ENCODE data around the gene ABHD1. TPM values are rescaled to one million over a fixed set of nuclear protein-coding genes. Genes with fewer than 3 reads are reported as not detected.
"Not testable (repeated sequence)": the region's sequence is repeated elsewhere in the genome, so short reads cannot be mapped to it uniquely, and the experiment has no call there.

ABHD1 gene
- 1.1 and 1.5 TPM in 2 replicates for total RNA-seq (2014; rRNA removed; shearing (Covaris generic))
- polyA plus RNA-seq (2015; cell fraction: cytosol; rRNA removed), result 0.21 and 0.54 TPM in 2 replicates
- 5.7 and 14.0 TPM in 2 replicates for polyA plus RNA-seq (2015; cell fraction: nucleus; rRNA removed)

DNA sequence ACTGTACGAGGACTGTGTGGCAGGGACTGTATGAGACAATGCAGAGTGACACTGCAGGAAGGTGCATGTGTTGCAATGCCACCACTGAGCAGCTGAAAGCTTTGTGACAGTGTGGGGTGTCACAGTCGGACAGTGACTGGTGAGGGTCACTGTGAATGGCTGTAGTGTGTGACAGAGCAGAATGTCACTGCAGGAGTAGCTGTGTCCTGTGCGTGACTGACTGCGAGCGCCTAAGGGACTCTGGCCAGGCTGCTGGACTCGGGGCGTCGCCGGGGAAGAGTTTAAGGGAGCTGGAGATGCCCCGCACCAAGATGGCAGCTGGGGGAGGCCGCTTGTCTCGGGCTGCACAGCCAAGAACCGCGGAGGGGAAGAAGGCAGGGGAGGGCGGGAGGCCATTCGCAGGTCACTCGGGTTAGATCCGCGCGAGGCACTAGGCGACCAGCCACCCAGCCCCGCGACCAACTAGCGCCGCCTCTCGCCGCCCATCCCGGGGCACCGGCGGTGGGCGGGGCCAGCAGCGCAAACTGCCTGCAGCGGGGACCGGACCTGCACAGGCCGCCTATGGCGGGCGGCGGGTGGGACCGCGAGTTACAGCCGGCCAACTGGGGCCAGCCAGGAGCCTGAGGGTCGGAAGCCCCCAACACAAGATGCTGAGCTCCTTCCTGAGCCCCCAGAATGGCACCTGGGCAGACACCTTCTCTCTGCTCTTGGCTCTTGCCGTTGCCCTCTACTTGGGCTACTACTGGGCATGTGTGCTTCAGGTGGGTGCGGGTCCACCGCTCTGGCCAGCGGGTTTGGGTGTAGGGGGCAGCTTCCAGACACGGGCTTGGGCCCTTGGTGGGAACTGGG lies at the start of gene ABHD1:
Gene ABHD1, plus strand, starts transcription at position 514 of the 849 bp plus-strand sequence. Its CDS starts 134 bp downstream, at position 648.
- DNase-seq (ENCODE audit: low read depth, low spot score), result peak; percentile 30
- in situ Hi-C loops (cut with HindIII; ENCODE audit: low pct_unique_long_range_greater_than_20kb, low sequenced_read_pairs), result no loop called here

DNA sequence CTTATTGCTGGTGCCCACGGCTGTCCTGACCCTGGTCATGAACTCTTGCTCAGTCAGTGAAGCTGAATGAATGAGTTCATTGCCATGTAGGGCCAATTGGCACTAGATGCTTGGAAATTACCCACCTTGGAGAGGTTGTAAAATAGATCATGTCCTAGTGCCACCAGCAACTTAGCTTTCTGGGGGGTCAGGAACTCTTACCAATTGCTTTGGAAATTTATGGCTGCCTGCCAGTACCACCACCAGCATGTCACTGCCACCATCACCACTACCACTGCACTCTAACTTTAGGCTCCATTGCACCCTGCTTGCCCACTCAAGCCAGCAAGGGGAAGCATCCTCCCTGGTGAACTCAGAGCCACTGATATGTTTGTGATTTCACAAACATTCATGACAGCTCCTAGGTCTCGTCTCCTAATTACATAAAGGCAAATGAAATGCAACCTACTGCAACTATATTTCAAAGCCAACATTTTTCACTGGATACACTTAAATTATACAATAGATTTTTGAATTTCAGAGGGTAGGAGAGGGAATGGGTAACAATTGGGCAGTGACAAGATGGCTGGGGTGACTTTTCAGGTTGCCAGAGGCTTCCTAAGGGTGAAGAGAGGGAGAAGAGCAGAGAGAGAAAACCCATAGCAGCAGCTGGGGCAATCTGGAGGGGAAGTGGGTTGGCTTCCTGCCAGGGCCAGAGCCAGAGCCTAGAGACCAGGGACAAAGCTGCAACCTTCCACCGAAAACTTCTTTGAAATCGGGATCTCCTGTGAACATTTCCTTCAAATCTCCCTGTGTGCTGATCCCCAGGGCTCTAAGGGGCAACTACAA lies 48.7 kb upstream of the ABHD1 start:
- no peak for DNase-seq (ENCODE audit: low read depth, low spot score)

DNA sequence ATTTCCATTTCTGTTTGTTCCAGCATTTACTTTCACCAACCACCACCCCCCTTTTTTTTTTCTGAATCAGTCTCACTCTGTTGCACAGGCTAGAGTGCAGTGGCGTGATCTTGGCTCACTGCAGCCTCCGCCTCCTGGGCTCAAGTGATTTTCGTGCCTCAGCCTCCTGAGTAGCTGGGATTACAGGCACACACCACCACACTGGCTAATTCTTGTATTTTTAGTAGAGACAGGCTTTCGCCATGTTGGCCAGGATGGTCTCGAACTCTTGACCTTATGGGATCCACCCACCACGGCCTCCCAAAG lies 48.1 kb upstream of the ABHD1 start:
- DNase-seq (ENCODE audit: low read depth, low spot score); in situ Hi-C loops (cut with HindIII; ENCODE audit: low pct_unique_long_range_greater_than_20kb, low sequenced_read_pairs): not testable (repeated sequence)

More for the DNA sequence above, 48.7 kb upstream of the ABHD1 start:
- in situ Hi-C loops (cut with HindIII; ENCODE audit: low pct_unique_long_range_greater_than_20kb, low sequenced_read_pairs), result no loop called here

DNA sequence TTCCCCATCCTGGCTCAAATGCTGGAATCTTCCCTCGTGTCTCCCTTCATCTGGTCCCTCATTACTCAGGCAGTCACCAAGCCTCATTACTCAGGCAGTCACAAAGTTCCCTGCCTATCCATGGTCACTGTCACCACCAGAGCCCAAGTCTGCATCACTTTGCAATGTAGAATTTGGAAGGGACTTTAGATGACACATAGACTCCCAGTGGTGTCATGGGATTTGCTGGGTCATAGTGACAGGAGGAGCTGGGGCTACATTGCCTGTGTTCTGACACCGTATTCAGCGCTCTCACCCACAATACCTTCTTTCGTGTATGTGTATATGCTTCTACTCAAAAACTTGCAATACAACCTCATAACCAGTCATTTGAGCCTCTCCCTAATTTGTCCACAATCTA lies 47.3 kb upstream of the ABHD1 start:
- no peak for DNase-seq (ENCODE audit: low read depth, low spot score)
- in situ Hi-C loops (cut with HindIII; ENCODE audit: low pct_unique_long_range_greater_than_20kb, low sequenced_read_pairs), result no loop called here

DNA sequence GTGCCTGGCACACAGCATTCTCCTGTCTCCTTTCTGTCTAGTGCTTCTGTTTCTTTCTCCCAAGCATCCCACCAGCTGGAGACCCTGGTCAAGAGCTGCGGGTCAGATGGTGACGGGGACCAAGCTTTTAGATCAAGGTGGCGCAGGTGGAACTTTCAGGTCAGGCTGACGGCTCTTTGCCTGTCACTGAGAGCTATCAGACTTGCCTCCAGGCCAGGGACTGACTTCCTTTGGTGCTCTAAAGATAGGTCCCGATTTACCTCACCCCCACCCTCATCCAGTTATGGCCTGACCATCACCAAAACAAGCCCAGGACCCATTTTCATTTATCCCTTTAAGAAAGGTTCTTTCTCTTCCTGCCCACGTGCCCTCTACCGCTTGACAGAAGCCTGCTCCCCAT lies 46.4 kb upstream of the ABHD1 start:
- in situ Hi-C loops (cut with HindIII; ENCODE audit: low pct_unique_long_range_greater_than_20kb, low sequenced_read_pairs), result no loop called here
- DNase-seq (ENCODE audit: low read depth, low spot score), result no peak

DNA sequence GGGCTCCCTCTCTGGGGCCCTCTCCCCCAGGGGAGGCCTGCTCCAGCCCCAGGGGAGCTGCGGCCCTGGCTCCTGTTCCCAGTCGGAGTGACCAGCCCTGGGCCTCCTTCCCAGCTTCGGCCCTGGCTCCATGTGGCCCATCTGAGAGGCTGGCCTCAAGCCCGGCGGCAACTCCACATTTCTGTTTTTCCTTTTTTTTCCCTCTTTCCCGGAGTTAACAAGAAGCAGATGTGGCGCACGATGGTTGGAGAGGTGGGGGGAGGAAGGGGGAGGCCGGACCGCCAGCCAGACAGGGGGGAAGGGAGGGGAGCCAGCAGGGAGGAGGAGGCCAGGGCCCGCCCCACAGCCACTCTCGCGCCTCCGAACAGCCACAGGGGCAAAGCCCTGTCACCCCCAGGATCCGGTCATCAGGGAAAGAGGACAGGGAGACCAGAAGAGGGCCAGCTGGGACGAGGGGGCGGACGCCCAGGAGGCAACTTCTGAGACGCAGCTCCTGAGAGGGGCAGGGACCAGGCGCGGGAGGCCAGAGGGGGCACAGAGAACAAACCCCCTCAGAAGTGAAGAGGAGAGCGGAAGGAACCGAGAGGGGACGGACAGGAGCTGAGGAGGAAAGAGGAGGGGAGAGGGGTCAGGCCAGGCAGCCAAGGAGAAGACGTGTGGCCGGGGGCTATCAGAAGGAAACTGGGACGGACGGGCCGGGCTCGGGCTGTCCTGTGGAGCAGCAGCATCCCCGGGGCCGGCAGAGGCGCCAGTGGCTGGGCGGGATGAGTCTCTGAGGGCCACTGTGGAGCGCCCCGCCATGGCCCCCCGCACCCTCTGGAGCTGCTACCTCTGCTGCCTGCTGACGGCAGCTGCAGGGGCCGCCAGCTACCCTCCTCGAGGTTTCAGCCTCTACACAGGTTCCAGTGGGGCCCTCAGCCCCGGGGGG lies 45.1 kb upstream of the ABHD1 start, which contains the start of gene EMILIN1:
Gene EMILIN1, plus strand, starts transcription at position 349 of the 928 bp plus-strand sequence. Its CDS starts 451 bp downstream, at position 800.
- in situ Hi-C loops (cut with HindIII; ENCODE audit: low pct_unique_long_range_greater_than_20kb, low sequenced_read_pairs), result no loop called here
- no peak for DNase-seq (ENCODE audit: low read depth, low spot score)

DNA sequence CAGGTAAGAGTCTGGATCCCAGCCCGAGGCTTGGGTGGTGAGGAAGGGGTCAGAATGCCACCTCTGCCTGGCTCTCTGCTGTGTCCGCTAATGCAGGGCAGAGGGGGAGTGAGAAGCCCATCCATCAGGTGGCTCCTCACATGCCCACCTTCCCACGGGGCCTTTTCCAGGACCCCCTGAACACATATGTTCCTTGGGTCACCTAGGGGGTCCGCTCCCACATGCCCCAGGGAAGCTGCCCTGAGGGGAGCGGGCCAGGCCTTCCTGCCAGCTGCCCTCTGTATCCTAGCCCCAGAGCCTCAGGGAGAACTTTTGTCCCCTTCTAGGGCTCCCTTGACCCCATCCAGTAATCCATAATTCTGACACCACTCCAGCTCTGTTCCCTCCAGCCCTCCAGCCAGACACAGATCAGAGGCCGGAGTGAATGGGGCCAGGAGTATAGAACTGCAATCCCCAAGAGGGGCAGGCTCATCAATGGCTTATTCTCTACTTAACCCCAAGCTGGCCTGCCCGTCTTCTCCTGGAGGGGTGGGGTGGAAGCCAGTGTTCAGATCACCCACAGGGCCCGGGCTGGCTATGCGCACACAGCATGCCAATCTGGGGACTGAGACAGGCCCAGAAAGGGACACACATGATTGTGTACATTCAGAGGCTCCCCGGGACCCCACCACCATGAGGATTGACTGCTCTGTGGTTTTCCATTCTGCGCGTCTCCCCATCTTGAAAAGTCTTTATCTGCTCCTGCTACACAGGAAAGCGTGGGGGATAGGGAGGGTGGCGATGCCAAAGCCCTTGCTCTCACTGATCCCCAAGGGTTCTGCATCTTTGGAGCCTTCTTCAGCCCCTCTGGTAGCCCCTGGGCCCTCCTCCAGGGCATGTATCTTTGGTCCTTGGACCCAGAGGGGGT lies 44.1 kb upstream of the ABHD1 start:
- in situ Hi-C loops (cut with HindIII; ENCODE audit: low pct_unique_long_range_greater_than_20kb, low sequenced_read_pairs), result no loop called here
- DNase-seq (ENCODE audit: low read depth, low spot score), result peak; percentile 58

DNA sequence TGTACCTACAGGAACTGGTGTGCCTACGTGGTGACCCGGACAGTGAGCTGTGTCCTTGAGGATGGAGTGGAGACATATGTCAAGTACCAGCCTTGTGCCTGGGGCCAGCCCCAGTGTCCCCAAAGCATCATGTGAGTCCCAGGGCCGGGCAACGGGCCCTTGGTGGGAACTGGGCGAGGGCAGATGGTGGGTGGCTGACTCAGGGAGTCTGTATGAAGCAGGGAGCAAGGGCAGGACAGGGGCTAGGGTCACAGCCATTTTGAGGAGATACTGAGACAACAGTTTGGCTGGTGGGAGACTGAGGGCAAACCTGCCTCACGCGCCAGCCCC lies 43.5 kb upstream of the ABHD1 start:
- no peak for DNase-seq (ENCODE audit: low read depth, low spot score)
- in situ Hi-C loops (cut with HindIII; ENCODE audit: low pct_unique_long_range_greater_than_20kb, low sequenced_read_pairs), result no loop called here

DNA sequence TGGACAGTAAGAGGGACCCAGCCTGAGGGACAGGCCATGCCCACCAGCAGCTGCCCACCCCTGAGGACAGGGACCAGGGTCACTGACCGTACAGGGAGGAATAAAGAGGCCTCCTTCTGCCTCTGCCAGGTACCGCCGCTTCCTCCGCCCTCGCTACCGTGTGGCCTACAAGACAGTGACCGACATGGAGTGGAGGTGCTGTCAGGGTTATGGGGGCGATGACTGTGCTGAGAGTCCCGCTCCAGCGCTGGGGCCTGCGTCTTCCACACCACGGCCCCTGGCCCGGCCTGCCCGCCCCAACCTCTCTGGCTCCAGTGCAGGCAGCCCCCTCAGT lies 43.0 kb upstream of the ABHD1 start:
- in situ Hi-C loops (cut with HindIII; ENCODE audit: low pct_unique_long_range_greater_than_20kb, low sequenced_read_pairs), result no loop called here
- no peak for DNase-seq (ENCODE audit: low read depth, low spot score)

DNA sequence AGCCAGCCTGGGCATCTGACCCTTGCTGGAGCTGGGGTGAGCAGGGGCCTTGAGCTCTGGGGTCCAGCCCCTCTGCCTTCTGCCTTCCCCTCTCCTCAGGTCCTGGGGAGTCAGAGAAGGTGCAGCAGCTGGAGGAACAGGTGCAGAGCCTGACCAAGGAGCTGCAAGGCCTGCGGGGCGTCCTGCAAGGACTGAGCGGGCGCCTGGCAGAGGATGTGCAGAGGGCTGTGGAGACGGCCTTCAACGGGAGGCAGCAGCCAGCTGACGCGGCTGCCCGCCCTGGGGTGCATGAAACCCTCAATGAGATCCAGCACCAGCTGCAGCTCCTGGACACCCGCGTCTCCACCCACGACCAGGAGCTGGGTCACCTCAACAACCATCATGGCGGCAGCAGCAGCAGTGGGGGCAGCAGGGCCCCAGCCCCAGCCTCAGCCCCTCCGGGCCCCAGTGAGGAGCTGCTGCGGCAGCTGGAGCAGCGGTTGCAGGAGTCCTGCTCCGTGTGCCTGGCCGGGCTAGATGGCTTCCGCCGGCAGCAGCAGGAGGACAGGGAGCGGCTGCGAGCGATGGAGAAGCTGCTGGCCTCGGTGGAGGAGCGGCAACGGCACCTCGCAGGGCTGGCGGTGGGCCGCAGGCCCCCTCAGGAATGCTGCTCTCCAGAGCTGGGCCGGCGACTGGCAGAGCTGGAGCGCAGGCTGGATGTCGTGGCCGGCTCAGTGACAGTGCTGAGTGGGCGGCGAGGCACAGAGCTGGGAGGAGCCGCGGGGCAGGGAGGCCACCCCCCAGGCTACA lies 41.4 kb upstream of the ABHD1 start:
- no peak for DNase-seq (ENCODE audit: low read depth, low spot score)
- in situ Hi-C loops (cut with HindIII; ENCODE audit: low pct_unique_long_range_greater_than_20kb, low sequenced_read_pairs), result no loop called here

DNA sequence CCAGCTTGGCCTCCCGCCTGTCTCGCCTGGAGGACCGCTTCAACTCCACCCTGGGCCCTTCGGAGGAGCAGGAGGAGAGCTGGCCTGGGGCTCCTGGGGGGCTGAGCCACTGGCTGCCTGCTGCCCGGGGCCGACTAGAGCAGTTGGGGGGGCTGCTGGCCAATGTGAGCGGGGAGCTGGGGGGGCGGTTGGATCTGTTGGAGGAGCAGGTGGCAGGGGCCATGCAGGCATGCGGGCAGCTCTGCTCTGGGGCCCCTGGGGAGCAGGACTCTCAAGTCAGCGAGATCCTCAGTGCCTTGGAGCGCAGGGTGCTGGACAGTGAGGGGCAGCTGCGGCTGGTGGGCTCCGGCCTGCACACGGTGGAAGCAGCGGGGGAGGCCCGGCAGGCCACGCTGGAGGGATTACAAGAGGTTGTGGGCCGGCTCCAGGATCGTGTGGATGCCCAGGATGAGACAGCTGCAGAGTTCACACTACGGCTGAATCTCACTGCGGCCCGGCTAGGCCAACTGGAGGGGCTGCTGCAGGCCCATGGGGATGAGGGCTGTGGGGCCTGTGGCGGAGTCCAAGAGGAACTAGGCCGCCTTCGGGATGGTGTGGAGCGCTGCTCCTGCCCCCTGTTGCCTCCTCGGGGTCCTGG lies 40.7 kb upstream of the ABHD1 start:
- DNase-seq (ENCODE audit: low read depth, low spot score), result no peak
- in situ Hi-C loops (cut with HindIII; ENCODE audit: low pct_unique_long_range_greater_than_20kb, low sequenced_read_pairs), result no loop called here

DNA sequence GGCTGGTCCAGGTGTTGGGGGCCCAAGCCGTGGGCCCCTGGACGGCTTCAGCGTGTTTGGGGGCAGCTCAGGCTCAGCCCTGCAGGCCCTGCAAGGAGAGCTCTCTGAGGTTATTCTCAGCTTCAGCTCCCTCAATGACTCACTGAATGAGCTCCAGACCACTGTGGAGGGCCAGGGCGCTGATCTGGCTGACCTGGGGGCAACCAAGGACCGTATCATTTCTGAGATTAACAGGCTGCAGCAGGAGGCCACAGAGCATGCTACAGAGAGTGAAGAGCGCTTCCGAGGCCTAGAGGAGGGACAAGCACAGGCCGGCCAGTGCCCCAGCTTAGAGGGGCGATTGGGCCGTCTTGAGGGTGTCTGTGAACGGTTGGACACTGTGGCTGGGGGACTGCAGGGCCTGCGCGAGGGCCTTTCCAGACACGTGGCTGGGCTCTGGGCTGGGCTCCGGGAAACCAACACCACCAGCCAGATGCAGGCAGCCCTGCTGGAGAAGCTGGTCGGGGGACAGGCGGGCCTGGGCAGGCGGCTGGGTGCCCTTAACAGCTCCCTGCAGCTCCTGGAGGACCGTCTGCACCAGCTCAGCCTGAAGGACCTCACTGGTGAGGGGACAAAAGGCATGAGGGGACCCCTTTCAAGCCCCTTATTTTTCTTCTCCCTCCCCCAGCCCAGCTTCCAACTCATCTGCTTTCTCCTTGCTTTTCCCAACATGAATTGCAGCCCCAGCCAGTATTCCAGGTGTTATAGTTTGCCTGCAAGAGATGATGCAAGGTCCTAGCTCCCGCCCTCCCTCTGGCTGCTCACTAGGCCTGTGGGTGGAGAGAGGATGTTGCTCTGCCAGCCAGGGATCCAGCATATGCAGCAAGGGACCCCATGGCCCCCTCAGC lies 40.0 kb upstream of the ABHD1 start:
- DNase-seq (ENCODE audit: low read depth, low spot score), result no peak
- in situ Hi-C loops (cut with HindIII; ENCODE audit: low pct_unique_long_range_greater_than_20kb, low sequenced_read_pairs), result no loop called here

DNA sequence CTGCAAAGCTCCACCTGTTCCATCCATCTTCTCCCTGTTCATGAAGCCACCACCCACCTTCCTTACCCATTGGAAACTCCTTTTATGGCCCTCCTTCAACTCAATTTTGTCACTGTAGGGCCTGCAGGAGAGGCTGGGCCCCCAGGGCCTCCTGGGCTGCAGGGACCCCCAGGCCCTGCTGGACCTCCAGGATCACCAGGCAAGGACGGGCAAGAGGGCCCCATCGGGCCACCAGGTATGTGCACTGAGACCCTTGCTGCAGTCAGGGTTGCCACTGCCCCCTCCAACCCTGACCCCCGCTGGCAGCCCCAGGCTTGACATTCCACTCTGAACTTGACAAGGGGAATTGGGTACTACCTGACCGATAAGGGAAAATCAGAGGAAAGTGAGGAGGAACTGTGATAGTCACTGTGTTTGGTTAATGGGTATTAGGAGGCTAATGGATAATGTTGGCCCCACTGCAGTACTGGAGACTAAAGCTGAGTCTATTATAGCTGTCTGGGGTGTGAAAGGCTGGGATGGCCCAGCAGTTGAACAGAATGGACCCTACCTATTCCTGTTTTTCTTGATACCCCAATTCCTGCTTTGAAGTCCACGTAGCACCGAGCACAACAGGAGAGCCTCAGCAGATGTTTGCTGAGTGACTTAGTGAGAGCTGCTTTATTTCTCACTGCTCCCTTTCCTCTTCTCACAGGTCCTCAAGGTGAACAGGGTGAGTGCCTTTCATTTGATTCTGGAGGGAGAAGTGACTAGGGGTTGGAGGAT lies 39.1 kb upstream of the ABHD1 start:
- in situ Hi-C loops (cut with HindIII; ENCODE audit: low pct_unique_long_range_greater_than_20kb, low sequenced_read_pairs), result no loop called here
- no peak for DNase-seq (ENCODE audit: low read depth, low spot score)

DNA sequence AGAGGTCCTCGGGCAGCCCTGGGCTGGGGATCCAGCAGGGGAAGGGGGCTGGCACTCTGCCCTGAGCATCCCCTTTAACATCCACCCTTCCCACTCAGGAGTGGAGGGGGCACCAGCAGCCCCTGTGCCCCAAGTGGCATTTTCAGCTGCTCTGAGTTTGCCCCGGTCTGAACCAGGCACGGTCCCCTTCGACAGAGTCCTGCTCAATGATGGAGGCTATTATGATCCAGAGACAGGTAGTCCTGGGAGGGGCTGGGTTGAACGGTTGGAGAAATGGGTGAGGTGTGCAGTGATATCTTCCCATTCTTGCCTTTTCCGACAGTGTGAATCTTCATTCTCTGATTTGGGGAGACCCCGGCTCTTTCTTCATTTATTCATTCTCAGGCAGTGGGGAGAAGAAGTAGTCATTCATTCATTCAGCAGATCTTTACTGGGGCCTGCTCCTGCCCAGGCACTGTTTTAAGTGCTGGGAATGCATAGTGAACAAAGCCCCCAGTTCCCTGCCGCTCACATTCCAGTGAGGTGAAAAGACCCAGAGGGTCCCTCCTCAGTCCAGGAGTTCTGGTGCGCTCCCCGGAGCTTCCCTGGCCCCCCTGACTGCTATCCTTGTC lies 38.4 kb upstream of the ABHD1 start:
- in situ Hi-C loops (cut with HindIII; ENCODE audit: low pct_unique_long_range_greater_than_20kb, low sequenced_read_pairs), result no loop called here
- no peak for DNase-seq (ENCODE audit: low read depth, low spot score)

All from SK-MEL-5 (cell line).